Nucleus accumbens (tissue), 56 donors: ENCODE data around the gene PAWR.
"Not testable (repeated sequence)": the region's sequence is repeated elsewhere in the genome, so short reads cannot be mapped to it uniquely, and the experiment has no call there.

Experiments
- DNase-seq, 56 donors: peaks; one replicate each; lab custom pipeline; 2025; lab: John Stamatoyannopoulos, UW

PAWR gene

DNA sequence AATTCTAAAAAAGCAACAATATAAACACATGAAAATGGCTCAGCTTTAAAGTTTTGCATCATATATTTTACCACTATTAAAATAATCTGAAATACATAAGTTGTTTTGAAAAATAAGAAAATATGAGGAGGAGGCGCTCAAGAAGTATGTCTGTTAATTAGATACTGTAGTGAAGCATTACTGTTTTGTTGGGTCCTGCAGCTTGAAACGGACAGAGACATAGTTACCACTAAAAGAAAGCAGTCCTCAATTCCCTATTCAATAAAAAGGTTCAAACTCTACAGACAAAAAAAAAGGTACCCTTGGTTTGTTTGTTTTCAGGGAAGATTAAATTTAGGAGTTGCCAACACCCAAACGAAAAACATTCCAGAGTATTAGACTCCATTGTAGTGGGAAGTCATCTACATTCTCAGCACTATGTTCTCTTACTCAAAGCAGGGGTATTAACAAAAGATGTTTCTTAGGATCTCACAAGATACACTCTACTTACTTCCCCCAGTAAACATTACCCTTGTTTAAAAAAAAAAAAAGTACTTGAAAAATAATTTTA is 3.0 kb downstream of the PAWR start:
- no peak for DNase-seq

- DNase-seq = no peak
Observed at GRCh38 chr12:79686171-79686570, 4.6 kb downstream of the PAWR start.

- no peak for DNase-seq
Observed at GRCh38 chr12:79685068-79685467, 5.7 kb downstream of the PAWR start.

DNA sequence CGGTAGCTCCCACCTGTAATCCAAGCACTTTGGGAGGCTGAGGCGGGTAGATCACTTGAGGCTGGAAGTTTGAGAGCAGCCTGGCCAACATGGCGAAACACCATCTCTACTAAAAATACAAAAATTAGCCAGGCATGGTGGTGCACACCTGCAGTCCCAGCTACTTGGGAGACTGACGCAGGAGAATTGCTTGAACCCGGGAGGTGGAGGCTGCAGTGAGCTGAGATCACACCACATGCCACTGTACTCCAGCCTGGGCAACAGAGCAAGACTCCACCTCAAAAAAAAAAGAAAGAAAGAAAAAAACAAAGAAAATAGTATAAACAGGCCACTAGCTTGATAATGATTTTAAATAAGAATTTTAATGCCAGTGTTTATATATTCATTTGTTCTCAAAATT is 6.4 kb downstream of the PAWR start:
- not testable (repeated sequence) for DNase-seq

DNA sequence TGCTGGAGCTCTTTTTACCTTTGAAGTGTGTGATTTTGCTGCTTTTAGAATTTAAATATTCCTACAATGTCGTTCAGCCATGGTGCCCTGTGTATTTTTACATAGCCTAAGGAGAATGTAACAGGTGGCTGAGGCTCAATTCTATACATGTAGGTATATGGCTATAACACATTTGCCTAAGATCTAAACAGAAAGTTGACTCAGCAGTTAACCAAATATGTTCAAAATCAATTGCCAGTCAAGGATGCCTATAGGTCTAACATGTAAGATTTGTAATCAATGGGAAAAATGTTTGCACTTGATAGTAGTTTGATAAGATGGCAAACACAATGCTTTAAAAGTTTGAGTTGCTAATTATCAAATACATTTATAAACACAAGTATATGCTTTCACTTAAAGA is 8.2 kb downstream of the PAWR start:
- DNase-seq = no peak

- DNase-seq = no peak
Observed at GRCh38 chr12:79681008-79681590, 9.7 kb downstream of the PAWR start.

DNA sequence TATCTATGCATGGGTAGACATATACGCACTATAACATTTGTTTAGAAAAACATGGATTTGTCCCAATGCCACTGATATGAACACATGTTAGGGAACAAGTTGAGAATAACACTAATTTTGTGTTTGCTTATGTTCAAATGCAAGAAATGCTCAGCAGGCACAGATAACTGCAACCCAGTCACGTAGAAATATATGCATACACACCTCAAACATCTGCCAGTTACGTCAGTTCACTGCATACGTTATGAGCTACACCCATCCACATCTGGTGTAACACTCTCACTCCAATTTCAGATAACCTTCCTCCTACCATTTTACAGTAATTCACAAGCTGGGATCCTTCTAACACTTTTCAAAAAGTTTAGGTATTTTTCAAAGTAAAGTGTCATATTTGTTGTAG is 10.7 kb downstream of the PAWR start:
- DNase-seq = no peak

DNA sequence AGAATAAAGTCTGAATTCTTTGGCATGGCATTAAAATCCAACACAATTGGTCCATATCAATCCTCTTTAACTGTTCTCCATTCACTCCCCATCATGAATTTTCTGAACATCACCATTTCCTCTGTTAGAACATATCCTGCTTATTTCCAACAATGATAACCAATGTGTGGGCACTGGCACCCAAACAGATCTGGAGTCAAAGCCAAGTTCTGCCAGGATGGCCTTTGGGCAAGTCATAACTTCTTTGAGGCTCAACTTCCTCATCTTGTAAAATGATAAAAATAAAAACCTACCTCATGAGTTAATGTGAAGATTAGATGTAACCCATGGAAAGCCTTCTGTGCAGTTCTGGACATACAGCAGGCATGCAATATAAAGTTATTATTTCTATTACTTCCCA is 12.5 kb downstream of the PAWR start:
- no peak for DNase-seq

DNA sequence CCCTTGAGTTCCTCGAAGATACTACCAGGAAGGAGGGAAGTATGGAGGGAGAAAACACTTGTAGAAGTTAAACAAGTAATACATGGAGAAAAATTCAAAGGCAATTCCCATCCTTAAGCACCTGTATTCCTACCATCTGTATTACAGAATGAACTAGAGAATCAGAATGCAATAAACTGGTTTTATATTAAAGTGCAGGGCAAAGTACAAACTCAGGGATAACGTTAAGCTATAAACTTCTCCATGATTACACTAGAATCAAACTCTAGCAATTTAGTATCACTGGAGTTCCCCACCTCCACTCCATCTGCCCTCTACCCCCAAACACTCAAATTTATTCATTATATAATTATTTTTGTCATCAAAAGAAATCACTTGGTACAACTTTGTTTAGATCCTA is 13.1 kb downstream of the PAWR start:
- DNase-seq = no peak

DNA sequence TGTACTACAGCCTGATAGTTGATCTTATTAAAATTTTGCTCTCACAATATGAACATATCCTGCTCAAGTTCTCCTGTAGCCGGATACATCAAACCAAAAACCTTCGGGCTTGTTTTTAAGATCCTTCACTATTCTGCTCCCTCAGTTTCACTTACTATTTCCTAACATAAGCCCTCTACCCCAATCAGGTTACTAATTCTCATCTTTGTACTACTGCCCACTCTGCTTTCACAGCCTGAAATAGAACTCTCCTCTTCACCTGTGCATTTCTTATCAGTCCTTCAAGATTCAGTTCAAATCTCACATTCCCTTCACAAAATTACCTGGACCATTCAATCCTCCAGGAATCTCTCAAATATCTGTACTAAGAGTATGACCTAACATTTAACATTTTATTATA is 14.2 kb downstream of the PAWR start:
- DNase-seq = no peak

- DNase-seq = no peak
Observed at GRCh38 chr12:79674629-79675028, 16.1 kb downstream of the PAWR start.

DNA sequence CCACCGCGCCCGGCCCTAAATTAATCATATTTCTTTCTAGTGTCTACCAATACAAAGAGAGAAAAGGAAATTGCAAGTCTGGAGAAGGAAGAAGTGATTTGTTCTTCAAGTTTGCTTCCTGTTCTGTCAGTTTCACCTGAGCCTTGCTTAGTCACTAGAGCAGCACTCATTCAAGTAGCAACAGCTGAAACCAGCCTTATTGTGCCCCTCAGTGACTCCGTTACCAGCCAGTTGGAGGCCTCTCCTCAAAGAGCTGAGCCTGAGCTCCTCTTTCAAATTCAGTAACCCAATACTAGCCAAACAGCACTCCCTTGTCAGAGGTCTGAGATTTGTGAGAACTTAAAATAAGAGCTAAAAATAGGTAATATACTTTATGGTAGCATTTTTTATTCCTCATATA is 17.4 kb downstream of the PAWR start:
- no peak for DNase-seq

GRCh38 chr12:79668113-79668512 is 22.7 kb downstream of the PAWR start:
- DNase-seq = no peak

DNA sequence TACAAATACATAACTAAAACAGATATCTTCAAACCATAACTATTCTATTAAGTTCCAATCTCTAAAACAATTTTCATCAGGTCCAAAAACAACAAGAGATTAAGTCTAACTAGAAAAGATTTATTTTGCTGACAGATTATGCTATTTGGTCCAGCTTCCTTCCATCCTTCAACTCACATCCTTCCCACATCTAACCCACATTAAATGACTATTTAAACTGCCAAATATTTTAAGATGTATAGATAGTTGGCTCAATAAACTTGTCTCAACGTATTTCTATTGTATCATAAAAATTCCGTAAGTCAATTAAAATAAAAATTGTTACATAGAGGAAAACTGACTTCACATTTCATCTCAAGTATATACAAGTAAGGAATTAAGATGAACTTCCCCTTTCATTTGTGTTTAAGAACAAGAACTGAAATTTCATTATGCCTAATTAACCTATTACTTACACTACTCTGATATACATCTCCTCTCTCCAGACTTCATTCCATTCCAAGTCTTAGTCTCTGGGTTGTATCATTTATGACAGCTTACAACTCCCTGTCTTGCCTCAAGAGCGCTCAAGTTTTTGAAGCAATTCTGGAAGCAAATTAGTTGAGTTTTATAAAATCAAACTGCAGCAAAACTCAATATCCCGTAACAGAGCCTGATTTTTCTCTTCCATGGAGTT is 25.4 kb downstream of the PAWR start:
- no peak for DNase-seq

GRCh38 chr12:79664518-79664917 is 26.2 kb downstream of the PAWR start:
- no peak for DNase-seq

- DNase-seq = no peak
Observed at GRCh38 chr12:79662046-79662811, 28.5 kb downstream of the PAWR start.

GRCh38 chr12:79661629-79662028 is 29.1 kb downstream of the PAWR start:
- no peak for DNase-seq

- no peak for DNase-seq
Observed at GRCh38 chr12:79659961-79660431, 30.8 kb downstream of the PAWR start.

- no peak for DNase-seq
Observed at GRCh38 chr12:79658221-79658620, 32.5 kb downstream of the PAWR start.

DNA sequence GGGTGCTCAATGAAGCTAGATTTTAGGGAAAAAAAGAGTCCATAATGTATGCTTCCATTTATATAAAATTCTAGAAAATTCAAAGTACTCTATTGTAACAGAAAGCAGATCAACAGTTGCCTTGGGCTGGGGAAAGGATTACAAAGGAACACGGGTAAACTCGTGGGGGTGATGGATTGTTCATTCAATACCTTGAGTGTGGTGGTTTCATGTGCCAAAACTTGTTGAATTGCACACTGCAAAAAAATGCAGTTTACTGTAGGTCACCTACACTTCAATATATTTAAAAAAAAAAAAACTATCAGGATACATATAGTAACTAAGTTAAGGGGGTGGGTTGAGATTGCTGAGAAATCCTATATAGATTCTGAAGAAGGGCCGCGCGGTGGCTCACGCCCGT is 33.6 kb downstream of the PAWR start:
- no peak for DNase-seq

DNA sequence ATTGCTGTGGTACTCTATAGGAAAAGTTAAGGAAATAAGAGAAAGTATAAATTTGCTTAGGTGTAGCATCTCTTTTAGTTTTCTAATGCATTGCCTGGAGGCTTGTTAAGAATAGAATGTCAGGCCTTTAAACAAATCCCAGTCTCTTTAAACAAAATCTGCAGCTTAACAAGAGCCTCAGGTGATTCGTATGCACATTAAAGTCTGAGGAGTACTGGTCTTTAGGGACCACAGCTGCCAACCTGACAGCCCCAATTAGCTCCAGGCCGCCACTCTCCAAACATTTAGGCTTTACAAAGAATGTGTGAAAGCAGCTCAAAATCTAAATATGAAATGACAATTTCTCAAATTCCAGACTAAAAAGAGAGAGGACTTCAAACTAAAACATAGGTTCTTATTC is 35.7 kb downstream of the PAWR start:
- DNase-seq = no peak

DNA sequence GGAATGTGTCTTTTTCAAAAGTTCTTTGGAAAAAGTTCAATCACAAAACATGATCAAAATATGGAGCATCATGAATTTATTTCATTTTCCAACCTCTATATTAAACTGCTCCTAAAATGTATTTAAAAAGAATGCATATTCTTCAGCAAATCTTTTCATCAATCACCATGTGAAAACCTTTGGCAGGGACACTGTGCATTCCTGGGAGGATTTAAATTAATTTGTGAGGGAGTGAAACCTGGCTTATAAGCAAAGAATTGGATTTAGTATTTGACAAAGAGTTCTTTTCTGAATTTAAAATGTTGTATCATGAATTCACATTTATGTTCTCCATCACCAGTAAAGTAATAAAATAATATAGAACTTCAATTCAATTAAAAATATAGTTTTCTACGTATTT is 38.2 kb downstream of the PAWR start:
- no peak for DNase-seq
